GM20000 (cell line): ENCODE data around the gene IGFL3.

Experiments
- DNase-seq: peaks from one replicate; pipeline ENCODE4 v3.0.0; 2012; ENCODE audit warnings: low spot score
- TF ChIP-seq, protein P1 (sequence below): IDR thresholded peaks from 2 replicates; pipeline ENCODE4 v1.5.1; 2012; ENCODE audit warnings: mild to moderate bottlenecking, control low read depth; ENCODE audit errors: extremely low read depth, missing control alignments

Gene IGFL3

DNA sequence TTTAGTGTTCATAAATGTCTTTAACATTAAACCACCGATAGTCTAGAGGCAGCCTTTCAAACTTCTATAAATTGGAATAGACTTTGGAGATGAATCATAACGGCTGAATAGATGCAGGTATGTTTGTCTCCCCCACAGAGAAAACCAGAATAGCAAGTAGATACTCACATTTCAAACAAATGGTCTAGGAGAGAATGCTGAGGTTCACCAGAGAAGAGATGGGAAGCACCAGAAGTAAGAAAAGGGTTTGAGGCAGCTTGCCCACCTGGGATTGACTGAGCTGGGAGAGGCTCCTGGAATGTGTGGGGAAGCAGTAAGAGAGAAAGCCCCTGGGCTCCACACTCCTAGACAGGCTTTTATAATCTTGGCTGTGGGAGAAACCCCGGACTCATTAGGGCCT, 6.4 kb downstream of the IGFL3 start:
- DNase-seq = no peak
- TF ChIP-seq, protein P1, sequence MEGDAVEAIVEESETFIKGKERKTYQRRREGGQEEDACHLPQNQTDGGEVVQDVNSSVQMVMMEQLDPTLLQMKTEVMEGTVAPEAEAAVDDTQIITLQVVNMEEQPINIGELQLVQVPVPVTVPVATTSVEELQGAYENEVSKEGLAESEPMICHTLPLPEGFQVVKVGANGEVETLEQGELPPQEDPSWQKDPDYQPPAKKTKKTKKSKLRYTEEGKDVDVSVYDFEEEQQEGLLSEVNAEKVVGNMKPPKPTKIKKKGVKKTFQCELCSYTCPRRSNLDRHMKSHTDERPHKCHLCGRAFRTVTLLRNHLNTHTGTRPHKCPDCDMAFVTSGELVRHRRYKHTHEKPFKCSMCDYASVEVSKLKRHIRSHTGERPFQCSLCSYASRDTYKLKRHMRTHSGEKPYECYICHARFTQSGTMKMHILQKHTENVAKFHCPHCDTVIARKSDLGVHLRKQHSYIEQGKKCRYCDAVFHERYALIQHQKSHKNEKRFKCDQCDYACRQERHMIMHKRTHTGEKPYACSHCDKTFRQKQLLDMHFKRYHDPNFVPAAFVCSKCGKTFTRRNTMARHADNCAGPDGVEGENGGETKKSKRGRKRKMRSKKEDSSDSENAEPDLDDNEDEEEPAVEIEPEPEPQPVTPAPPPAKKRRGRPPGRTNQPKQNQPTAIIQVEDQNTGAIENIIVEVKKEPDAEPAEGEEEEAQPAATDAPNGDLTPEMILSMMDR = no peak

DNA sequence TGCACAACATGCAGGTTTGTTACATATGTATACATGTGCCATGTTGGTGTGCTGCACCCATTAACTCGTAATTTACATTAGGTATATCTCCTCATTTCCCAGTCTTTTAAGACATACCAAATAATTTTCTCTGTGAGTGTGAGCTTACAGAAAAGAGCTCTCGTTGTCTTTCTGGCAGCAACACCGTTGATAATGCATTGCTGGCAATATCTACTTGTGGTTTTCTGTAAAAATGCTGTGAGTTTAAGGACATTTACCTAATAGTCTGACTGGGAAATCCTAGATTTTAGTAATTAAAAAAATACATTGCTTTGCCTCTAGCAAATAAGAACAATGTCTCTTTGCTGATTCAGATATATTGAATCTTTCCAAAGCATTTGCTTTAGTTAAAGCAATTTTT, 8.4 kb downstream of the IGFL3 start:
- TF ChIP-seq, protein P1 = no peak
- no peak for DNase-seq

DNA sequence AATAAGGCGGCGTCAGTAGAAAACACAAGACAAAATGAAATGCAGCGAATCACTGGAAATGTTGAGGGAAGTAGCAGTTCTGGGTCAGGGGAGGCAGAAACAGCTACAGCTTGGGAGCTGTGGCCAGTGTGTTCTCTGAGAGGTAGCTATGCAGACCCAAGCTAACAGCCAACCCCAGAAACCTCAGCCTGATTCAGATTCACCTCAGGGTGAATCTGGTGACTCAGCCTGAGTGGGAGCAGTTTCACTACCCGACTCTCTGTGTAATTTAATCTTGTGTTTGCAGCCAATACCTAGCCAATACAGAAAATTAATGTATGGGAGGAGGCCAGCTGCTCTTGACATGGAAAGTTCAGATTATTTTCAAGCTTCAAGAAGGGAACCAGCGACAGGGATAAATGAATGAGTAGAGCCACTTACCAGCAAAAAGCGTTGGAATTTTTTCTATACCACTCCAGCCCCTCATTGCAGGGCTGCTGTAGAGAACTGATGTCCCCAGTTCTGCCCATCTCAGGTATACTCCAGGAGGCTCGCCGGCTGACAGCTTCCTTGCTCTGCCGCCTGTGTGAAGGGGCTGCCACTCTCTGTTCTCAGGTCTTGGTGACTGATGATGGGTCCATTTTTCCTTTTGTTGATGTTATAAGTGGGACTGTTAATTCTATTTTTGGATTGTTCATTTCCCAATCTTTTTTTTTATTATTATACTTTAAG, 8.9 kb downstream of the IGFL3 start:
- TF ChIP-seq, protein P1 = no peak
- DNase-seq = peak; percentile 72

DNA sequence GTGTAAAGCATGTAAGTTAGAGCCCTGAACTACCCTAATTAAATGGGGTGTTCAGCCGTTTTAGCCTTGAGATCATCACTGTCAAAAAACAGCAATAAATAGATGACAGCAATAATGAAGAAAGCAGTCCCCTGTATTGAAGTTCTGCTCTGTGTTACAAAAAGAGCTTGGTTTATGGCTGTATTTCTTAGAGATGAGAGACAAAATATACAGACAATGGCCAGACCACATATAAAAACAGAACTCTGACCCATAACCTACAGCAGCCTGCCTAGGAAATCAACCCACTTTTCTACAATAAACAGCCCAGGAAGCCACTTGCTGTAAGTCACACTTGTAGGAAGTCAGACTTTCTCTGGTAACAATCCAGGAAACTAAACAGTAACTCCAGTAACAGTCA, 10.8 kb downstream of the IGFL3 start:
- no peak for DNase-seq
- TF ChIP-seq, protein P1 = no peak

DNA sequence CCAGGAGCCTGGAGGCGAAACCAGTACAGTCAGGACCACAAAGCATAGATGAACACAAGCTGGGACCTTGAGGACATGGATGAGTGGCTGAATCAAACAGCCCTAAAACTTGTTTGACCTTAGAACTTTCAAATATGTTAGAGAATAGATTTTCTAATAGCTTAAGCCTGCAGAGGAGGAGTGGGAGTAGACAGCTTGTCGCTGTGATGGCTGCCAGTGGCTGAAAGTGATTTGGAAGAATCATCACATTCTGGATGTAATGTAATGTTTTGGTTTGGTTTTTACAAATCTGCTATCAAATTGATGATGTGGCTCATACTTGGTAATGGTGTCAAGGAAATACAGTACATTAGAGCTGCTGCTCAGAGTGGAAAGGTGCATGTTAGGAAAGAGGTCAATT, 12.0 kb downstream of the IGFL3 start:
- TF ChIP-seq, protein P1 = no peak
- no peak for DNase-seq

DNA sequence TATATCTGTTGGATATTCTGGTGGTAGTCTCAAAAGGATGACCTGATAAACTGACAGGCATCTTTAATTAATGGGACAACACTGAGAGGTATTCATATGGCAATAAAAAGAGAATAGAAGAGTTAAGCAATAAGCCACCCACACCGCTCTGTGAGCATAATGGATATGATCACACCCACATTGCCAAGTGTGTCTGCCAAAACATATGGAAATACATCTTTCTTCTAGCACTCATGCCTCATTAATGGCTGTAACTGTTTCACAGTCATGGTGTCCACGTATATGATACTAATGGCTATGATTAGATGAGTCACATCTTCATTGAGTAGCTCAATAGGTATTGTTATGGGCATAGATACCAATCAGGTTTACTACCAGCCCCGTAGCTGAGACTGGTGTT, 13.1 kb downstream of the IGFL3 start:
- DNase-seq = no peak
- TF ChIP-seq, protein P1 = no peak

DNA sequence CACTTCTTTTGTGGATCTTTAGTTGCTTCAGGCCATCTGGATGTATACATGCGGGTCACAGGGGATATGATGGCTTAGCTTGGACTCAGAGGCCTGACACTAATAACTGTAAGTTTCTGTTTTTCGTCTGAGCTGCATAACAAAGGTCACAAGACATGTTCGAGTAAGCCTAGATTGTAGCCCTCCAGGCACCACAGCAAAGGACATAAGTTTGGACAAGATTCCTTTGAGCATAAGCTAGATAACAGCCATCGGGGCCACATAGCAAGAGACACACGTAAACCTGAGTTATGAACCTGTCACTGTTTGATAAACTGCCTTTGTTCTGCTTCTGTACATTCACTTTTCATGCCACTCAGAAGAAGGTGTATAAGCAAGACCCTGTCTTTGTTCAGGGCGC, 14.6 kb downstream of the IGFL3 start:
- DNase-seq = no peak
- TF ChIP-seq, protein P1 = no peak
